ENCODE data around the gene TMIGD1. TPM values are rescaled to one million over a fixed set of nuclear protein-coding genes. Genes with fewer than 3 reads are reported as not detected.

The TMIGD1 gene, protein sequence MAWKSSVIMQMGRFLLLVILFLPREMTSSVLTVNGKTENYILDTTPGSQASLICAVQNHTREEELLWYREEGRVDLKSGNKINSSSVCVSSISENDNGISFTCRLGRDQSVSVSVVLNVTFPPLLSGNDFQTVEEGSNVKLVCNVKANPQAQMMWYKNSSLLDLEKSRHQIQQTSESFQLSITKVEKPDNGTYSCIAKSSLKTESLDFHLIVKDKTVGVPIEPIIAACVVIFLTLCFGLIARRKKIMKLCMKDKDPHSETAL
- not detected for polyA plus RNA-seq (2013, experiment 1 of 2; ENCODE audit: insufficient read length)
- polyA plus RNA-seq (2013, experiment 2 of 2; ENCODE audit: insufficient read length), result not detected

- DNase-seq, result peak; percentile 26
Observed at GRCh38 chr17:30333503-30334360, at the start of gene TMIGD1. TMIGD1 (minus strand) TSS chr17:30334057; CDS start chr17:30332133, 1,924 bp downstream.

GRCh38 chr17:30382345-30382744 lies 48.5 kb upstream of the TMIGD1 start:
- DNase-seq, result no peak

DNA sequence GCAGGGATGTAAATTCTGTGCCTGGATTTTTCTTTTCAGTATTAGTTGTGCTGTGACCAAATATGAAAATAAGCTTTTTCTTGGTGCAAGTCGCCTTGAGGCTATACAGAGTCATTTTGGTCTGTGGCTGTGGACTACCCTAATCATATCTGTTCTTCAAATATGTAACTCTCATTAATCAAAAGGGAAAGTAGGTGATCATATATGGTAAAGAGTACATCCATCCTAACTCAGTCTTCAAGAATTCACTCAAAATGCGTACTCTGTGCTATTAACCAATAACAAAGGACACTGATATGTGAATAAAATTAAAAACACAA lies 47.4 kb upstream of the TMIGD1 start:
- no peak for DNase-seq

GRCh38 chr17:30380643-30381339 lies 46.9 kb upstream of the TMIGD1 start:
- DNase-seq, result no peak

GRCh38 chr17:30379903-30380381 lies 46.1 kb upstream of the TMIGD1 start:
- no peak for DNase-seq

DNA sequence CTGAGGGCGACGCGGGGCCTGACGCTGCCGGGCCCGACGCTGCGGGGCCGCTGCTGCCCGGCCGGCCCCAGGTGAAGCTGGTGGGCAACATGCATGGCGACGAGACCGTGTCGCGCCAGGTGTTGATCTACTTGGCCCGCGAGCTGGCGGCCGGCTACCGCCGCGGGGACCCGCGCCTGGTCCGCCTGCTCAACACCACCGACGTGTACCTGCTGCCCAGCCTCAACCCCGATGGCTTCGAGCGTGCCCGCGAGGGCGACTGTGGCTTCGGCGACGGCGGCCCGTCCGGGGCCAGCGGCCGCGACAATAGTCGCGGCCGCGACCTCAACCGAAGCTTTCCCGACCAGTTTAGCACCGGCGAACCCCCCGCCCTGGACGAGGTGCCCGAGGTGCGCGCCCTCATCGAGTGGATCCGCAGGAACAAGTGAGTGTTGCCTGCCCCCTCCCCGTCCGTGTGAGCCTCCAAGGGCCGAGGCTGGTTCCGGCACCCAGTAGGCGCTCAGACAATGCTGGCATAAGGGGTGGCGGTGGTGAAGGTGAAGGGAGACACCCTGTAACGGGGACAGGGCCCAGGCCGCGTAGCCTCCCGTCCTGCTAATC lies 45.5 kb upstream of the TMIGD1 start:
- DNase-seq, result peak; percentile 4

DNA sequence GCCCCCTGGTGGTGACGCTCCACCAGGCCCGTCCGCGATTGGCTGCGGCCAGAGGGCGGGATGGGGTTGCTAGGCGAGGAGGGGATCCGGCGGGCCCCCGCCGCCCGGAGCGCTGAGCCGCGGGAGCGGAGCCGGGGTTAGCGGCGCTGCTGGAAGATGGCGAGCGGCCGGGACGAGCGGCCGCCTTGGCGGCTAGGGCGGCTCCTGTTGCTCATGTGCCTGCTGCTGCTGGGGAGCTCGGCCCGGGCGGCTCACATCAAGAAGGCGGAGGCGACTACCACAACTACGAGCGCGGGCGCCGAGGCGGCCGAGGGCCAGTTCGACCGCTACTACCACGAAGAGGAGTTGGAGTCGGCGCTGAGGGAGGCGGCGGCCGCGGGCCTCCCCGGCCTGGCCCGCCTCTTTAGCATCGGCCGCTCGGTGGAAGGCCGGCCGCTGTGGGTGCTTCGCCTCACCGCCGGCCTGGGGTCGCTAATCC lies 45.0 kb upstream of the TMIGD1 start, which contains the start of gene CPD:
CPD (plus strand) TSS at position 103 of the 478 bp plus-strand sequence; CDS start at position 157, 54 bp downstream.
- peak; percentile 93 for DNase-seq

DNA sequence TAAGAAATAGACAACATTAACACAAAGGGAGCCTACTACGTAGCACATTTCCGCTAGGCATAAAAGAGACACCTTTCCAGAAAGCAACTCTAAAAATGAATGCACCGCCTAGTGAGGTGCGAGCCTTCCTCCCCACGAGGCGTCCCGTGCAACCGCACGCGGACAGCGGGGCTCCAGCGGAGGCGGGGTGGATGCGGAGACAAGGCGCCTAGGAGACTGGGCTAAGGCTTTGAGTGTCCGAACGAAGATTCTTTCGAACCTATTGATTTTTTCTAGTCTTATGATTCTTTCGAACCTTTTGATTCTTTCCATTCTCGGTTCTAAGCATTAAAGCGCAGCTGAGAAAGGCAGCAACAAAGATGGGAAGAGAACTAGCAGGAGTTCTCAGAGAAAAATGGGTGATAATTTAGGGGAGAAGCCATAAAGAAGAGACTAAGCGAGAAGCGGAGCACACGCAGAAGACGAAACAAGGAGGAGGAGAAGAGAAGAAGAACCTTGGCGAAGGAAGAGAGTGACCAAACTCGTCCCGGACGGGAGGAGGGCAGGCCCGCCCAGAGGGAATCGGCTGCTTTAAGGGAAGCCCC lies 44.5 kb upstream of the TMIGD1 start:
- DNase-seq, result peak; percentile 26

- no peak for DNase-seq
Observed at GRCh38 chr17:30377574-30378240, 43.9 kb upstream of the TMIGD1 start.

DNA sequence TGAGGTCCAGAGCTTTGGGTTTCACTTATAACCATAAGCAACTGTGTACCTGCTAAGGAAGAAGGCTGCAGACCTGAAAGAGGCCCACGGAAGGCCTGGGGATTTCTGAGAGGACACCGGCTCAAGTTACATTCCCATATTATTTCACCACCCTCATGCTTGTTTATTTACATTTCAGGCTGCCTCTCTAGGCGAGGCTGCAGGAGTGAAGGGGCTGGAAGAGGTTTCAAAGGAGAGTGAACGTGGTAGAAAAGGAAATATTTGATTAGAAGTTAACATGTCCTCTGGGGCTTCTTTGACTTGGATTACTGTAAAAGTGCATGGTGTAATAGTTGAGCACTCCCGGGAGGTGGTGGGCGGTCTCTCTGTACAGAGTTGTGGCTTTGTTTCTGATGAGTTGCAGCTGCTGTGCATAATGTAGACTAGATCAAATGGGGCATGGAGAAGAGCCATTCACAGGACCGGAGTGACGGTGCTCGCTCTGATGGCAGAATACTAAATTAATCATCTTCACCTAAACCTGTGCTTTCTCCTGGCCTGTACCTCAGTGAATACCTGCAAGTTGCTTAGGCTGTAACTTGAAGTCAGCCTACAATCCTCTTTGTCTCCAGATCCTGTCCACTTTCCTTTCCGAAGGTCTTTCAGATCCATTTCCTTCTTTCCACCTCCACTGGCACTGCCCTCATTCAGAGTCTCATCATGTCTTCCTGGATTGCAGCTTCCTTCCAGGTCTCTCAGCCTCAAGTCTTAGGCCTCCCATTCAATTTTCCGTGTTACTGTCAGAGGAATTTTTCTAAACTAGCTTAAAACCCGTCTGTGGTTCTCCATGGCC lies 43.0 kb upstream of the TMIGD1 start:
- peak; percentile 48 for DNase-seq

- DNase-seq, result no peak
Observed at GRCh38 chr17:30375661-30376060, 41.8 kb upstream of the TMIGD1 start.

GRCh38 chr17:30372755-30373154 lies 38.9 kb upstream of the TMIGD1 start:
- peak; percentile 38 for DNase-seq

DNA sequence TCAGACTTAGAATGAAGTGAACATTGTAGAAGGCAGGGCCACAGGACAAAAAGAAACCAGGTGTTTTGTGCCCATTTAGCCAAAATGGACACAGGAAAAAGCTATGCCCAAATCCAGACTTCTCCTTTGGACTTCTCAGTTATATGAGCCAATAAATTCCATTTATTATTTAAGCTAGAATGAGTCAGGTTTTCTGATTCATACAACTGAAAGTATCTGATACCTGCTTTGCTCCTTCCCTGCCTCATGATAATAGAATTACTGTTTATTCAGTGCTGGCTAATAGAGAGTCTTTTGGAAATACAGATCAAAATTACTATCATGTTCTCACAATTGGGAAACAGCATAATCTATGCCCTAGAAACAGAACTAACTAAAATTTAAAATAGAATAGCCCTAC lies 36.1 kb upstream of the TMIGD1 start:
- no peak for DNase-seq

GRCh38 chr17:30368912-30369720 lies 35.3 kb upstream of the TMIGD1 start:
- no peak for DNase-seq

GRCh38 chr17:30366536-30366935 lies 32.7 kb upstream of the TMIGD1 start:
- no peak for DNase-seq

GRCh38 chr17:30363715-30364202 lies 29.9 kb upstream of the TMIGD1 start:
- DNase-seq, result no peak

DNA sequence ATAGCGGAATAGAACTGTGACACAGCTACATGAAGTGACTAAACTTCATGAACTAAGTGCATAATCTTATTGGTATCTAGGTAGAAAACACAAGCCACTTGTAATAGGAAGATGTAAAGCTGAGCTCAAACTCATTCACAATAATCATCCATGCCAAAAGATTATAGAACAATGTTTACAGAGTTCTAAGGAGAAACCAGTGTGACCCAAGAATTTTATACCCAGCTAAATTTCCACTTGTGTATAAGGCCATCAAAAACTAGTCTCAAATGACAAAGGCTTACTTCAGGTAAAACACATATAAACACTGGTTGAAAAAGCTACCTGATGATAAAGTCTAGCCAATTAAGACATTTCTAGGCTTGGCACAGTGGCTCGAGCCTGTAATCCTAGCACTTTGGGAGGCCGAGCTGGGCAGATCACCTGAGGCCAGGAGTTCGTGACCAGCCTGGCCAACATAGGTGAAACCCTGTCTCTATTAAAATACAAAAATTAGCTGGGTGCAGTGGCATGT lies 28.0 kb upstream of the TMIGD1 start:
- DNase-seq, result no peak

- no peak for DNase-seq
Observed at GRCh38 chr17:30360086-30360808, 26.4 kb upstream of the TMIGD1 start.

All from fibroblast of skin of back (primary cell).